Type B pancreatic cell (in vitro differentiated cells): ENCODE measurements around the gene GPX8. TPM values are rescaled to one million over a fixed set of nuclear protein-coding genes. Genes with fewer than 3 reads are reported as not detected.

Experiments used
- DNase-seq: peaks from one replicate; pipeline ENCODE4 v3.0.0; 2021; ENCODE audit warnings: mixed read lengths; ENCODE audit not compliant: unreplicated experiment; ENCODE audit errors: extremely low spot score
- H3K27ac Mint-ChIP-seq: 2 replicates; pipeline ENCODE4 v1.8.0; 2021; ENCODE audit warnings: mild to moderate bottlenecking, mixed read lengths
- H3K27me3 Mint-ChIP-seq: 2 replicates; pipeline ENCODE4 v1.8.0; 2021; ENCODE audit warnings: mixed read lengths
- H3K36me3 Mint-ChIP-seq: 2 replicates; pipeline ENCODE4 v1.8.0; 2021; ENCODE audit warnings: mixed read lengths
- H3K4me1 Mint-ChIP-seq: one replicate; pipeline ENCODE4 v1.8.0; 2021; ENCODE audit warnings: mixed read lengths; ENCODE audit not compliant: unreplicated experiment
- H3K4me3 Mint-ChIP-seq: 2 replicates; pipeline ENCODE4 v1.8.0; 2021; ENCODE audit warnings: mild to moderate bottlenecking, mixed read lengths
- H3K9me3 Mint-ChIP-seq: 2 replicates; pipeline ENCODE4 v1.8.0; 2021; ENCODE audit warnings: mixed read lengths
- total RNA-seq: library from RNA; stranded (reverse); gene quantifications from 2 replicates; pipeline ENCODE4 v1.2.1, GENCODE V29; 2021; ENCODE audit warnings: low replicate concordance
- TF ChIP-seq, protein P1 (sequence below): fragments of 200-600 bp; sonication (generic); conservative IDR thresholded peaks from 2 replicates; pipeline ENCODE4 v1.5.0; 2021; ENCODE audit warnings: antibody characterized with exemption, mild to moderate bottlenecking

Gene GPX8
- total RNA-seq, 1 donor from 2014 or later: 58.6 TPM

DNA sequence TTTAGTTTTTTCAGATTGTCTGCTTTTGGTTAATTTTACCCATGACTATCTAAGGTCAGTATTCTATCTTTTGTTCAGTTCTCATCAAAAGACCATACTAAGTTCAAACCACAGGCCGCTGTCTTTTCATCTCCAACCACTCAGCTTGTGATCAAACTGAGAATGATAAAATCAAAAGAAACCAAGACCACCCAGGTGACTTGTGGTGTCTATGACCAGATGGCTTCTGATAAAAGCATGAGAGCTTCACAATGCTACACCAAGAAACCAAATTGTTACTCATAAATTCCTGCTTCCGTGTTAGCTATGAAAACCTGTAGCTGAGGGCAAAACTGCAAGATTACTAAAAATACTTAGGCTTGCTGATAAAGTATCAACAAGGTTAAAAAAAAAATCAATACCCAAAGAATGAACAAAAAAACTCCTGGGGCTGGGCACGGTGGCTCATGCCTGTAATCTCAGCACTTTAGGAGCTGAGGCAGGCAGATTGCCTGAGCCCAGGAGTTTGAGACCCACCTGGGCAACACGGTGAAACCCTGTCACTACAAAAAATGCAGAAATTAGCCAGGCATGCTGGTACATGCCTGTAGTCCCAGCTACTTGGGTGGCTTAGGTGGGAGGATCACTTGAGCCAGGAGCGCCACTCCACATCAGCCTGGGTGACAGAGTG, 25.8 kb upstream of the GPX8 start:
- no peak overlapping the region for H3K27ac Mint-ChIP-seq
- peaks cover 9% of the 10 kb centered on the region for H3K9me3 Mint-ChIP-seq
- H3K36me3 Mint-ChIP-seq: no peaks in the 10 kb centered on the region
- no peaks in the 10 kb centered on the region for H3K27me3 Mint-ChIP-seq
- H3K4me3 Mint-ChIP-seq: no peak overlapping the region
- TF ChIP-seq, protein P1, sequence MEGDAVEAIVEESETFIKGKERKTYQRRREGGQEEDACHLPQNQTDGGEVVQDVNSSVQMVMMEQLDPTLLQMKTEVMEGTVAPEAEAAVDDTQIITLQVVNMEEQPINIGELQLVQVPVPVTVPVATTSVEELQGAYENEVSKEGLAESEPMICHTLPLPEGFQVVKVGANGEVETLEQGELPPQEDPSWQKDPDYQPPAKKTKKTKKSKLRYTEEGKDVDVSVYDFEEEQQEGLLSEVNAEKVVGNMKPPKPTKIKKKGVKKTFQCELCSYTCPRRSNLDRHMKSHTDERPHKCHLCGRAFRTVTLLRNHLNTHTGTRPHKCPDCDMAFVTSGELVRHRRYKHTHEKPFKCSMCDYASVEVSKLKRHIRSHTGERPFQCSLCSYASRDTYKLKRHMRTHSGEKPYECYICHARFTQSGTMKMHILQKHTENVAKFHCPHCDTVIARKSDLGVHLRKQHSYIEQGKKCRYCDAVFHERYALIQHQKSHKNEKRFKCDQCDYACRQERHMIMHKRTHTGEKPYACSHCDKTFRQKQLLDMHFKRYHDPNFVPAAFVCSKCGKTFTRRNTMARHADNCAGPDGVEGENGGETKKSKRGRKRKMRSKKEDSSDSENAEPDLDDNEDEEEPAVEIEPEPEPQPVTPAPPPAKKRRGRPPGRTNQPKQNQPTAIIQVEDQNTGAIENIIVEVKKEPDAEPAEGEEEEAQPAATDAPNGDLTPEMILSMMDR: no peak
- H3K4me1 Mint-ChIP-seq: no peaks in the 10 kb centered on the region
- DNase-seq: no peak

DNA sequence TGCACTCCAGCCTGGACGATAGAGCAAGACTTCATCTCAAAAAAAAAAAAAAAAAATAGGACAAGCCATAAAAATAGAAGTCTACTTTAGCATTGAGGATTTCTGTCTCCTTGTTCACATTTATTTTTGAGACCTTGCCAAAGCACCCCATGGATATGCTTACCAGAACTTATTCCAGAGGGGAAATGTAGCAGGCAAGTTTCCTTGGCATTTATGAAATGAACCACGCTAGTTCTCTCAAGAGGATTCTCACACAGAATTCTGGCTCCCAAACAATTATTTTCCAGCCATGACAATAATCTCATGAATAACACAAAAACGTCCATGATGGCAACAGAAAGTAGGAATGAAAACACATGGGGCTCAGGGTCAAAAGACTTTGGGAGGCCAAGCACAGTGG, 23.4 kb upstream of the GPX8 start:
- TF ChIP-seq, protein P1: no peak
- peaks cover 8% of the 10 kb centered on the region for H3K4me1 Mint-ChIP-seq
- no peaks in the 10 kb centered on the region for H3K36me3 Mint-ChIP-seq
- H3K4me3 Mint-ChIP-seq: no peak overlapping the region
- no peak for DNase-seq
- H3K27me3 Mint-ChIP-seq: no peaks in the 10 kb centered on the region
- no peak overlapping the region for H3K27ac Mint-ChIP-seq
- H3K9me3 Mint-ChIP-seq: no peaks in the 10 kb centered on the region

DNA sequence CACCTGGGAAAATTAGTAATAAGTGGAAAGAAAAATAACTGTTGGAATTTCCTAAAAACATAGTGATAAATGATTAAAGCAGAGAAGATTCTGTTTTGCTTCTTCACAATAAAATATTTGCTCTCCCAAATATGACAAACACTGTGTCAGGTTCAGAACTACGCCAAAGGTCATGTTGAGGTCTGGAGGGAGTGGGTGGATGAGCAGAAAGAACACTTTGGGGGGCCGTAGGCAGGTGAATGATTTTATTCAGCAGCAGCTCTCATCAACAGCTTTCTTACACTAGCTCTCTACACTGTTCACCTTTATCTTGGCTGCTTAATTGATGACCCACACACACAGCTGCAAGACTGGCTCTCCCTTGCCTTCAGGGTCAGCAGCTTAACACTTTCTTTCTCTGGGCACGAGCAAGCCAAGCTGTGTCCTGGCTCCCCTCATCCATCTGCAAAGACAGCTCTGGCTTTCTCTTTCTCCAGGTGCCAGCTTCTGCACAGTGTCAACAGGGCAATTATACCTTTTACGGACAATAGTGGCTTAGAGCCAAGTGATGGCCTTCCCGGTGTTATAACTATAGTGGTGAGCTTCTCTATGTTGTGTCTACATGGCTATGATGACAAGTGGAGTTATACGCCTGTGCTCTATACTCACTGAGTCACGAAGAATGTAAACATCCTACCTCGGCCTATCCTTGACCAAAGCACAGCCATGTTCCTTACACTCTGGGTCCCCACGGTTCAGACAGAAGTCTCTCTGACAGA, 18.9 kb upstream of the GPX8 start:
- Mint-ChIP-seq H3K36me3 (no peaks in the 10 kb centered on the region), H3K4me1 (peaks cover 8% of the 10 kb centered on the region), H3K27me3 (peaks cover 19% of the 10 kb centered on the region), H3K4me3 (no peak overlapping the region), H3K9me3 (no peaks in the 10 kb centered on the region), H3K27ac (no peak overlapping the region)
- no peak for DNase-seq
- TF ChIP-seq, protein P1: no peak

DNA sequence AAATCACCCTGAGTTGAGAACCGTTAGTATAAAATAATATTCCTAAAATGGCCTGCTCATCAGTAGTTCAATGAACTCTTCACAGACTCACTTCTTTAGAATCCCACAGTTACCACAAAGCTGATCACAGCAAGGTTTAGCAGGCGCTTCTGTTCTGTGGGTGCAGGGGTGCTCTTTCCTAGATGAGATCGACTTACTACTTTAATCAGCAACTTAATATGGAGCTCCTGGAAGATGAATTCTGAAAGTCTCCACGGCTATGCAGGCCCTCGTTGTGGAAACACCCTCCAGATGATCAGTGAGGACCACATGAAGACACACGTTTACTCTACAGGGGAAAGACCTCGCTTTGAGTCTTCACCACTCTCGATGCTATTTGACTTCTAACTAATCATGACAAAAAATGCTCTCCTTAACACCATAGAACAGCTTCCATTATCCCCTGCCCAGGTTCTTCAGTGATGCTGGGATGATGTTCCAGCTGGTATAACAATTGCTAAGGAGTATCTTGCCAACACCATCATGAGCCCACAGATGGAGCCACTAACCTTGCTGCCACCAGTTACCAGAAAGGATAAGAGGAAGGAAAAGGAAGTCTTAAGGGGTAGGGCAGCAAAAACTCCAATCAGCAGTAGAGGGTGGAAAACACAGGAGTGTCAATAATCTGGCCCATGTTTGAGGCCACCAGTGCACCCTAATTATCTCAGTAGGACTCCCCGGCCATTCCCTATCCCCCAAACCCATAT, 17.9 kb upstream of the GPX8 start:
- Mint-ChIP-seq H3K36me3 (no peaks in the 10 kb centered on the region), H3K4me3 (no peak overlapping the region), H3K4me1 (peaks cover 12% of the 10 kb centered on the region), H3K27ac (no peak overlapping the region), H3K27me3 (peaks cover 25% of the 10 kb centered on the region), H3K9me3 (no peaks in the 10 kb centered on the region)
- DNase-seq: no peak
- TF ChIP-seq, protein P1: no peak

DNA sequence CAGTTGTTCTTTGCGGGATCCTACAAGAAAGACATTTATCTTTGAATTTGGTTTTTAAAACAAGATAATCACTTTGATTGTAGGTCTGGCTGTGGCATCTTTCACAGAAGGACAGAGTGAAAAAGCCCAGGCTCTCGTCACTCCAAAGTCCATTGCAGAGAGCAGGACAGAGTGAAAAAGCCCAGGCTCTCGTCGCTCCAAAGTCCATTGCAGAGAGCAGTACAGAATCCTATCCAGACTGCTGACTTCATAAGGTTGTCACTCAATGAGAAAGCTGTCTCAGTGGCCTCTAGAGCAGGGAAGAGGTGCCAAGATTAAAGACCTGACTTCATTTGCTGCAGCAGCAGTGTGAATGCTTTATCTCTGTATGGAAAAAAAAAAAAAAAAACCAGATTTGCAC, 16.3 kb upstream of the GPX8 start:
- Mint-ChIP-seq H3K4me3 (no peak overlapping the region), H3K27me3 (peaks cover 25% of the 10 kb centered on the region)

More for the DNA sequence above, 16.3 kb upstream of the GPX8 start:
- Mint-ChIP-seq H3K9me3 (no peaks in the 10 kb centered on the region), H3K27ac (no peak overlapping the region), H3K36me3 (no peaks in the 10 kb centered on the region), H3K4me1 (peaks cover 12% of the 10 kb centered on the region)
- no peak for DNase-seq
- TF ChIP-seq, protein P1: no peak
